Astrocyte (in vitro differentiated cells and primary cell): Measurements from ENCODE around the gene GAPVD1. TPM values are rescaled to one million over a fixed set of nuclear protein-coding genes. Genes with fewer than 3 reads are reported as not detected.

Source experiments
- DNase-seq: peaks from one replicate; pipeline ENCODE4 v3.0.0-alpha.2; 2010; ENCODE audit warnings: low read depth
- FAIRE-seq: peaks from 2 replicates; lab custom pipeline; 2011; peaks lifted over from hg19 to GRCh38; lab: Jason Lieb, UNC
- H2AFZ ChIP-seq: 2 replicates; pipeline ENCODE4 v1.6.0; 2012; ENCODE audit warnings: low read depth, low read length, inconsistent platforms
- H3K27ac ChIP-seq: 2 replicates; pipeline ENCODE4 v1.5.1; 2011; ENCODE audit warnings: low read depth, low read length, inconsistent platforms
- H3K27me3 ChIP-seq: 2 replicates; pipeline ENCODE4 v1.6.0; 2011; ENCODE audit warnings: low read length, inconsistent platforms; ENCODE audit not compliant: insufficient read depth
- H3K36me3 ChIP-seq: 2 replicates; pipeline ENCODE4 v1.5.1; 2011; ENCODE audit warnings: low read length, inconsistent platforms; ENCODE audit not compliant: insufficient read depth
- H3K4me1 ChIP-seq: 2 replicates; pipeline ENCODE4 v1.5.1; 2011; ENCODE audit warnings: low read length, inconsistent platforms; ENCODE audit not compliant: insufficient read depth
- H3K4me2 ChIP-seq: 2 replicates; pipeline ENCODE4 v1.6.0; 2012; ENCODE audit warnings: low read length, inconsistent platforms
- H3K4me3 ChIP-seq: 2 replicates; pipeline ENCODE4 v1.5.1; 2011; ENCODE audit warnings: low read depth, mild to moderate bottlenecking, low read length, inconsistent platforms; ENCODE audit not compliant: insufficient read depth
- H3K79me2 ChIP-seq: 2 replicates; pipeline ENCODE4 v1.6.0; 2012; ENCODE audit warnings: mild to moderate bottlenecking, low read length, inconsistent platforms; ENCODE audit not compliant: insufficient read depth
- H3K9ac ChIP-seq: 2 replicates; pipeline ENCODE4 v1.6.0; 2012; ENCODE audit warnings: mild to moderate bottlenecking, low read length, inconsistent platforms
- H3K9me3 ChIP-seq: 2 replicates; pipeline ENCODE4 v1.5.1; 2012; ENCODE audit warnings: low read depth, mild to moderate bottlenecking, low read length, inconsistent platforms; ENCODE audit not compliant: insufficient read depth
- H4K20me1 ChIP-seq: 2 replicates; pipeline ENCODE4 v1.6.0; 2012; ENCODE audit warnings: low read length, inconsistent platforms; ENCODE audit not compliant: insufficient read depth
- H3K27ac Mint-ChIP-seq: one replicate; pipeline ENCODE4 v1.8.0; 2021; ENCODE audit warnings: mild to moderate bottlenecking, mixed read lengths; ENCODE audit not compliant: unreplicated experiment
- H3K27me3 Mint-ChIP-seq: one replicate; pipeline ENCODE4 v1.8.0; 2021; ENCODE audit warnings: low read depth, mixed read lengths; ENCODE audit not compliant: unreplicated experiment
- H3K36me3 Mint-ChIP-seq: one replicate; pipeline ENCODE4 v1.8.0; 2021; ENCODE audit warnings: low read depth, mixed read lengths; ENCODE audit not compliant: unreplicated experiment
- H3K4me1 Mint-ChIP-seq: one replicate; pipeline ENCODE4 v1.8.0; 2021; ENCODE audit warnings: low read depth, mixed read lengths; ENCODE audit not compliant: unreplicated experiment
- H3K4me3 Mint-ChIP-seq: one replicate; pipeline ENCODE4 v1.8.0; 2021; ENCODE audit warnings: mild to moderate bottlenecking, moderate library complexity, mixed read lengths; ENCODE audit not compliant: unreplicated experiment
- H3K9me3 Mint-ChIP-seq: one replicate; pipeline ENCODE4 v1.8.0; 2021; ENCODE audit warnings: mild to moderate bottlenecking, mixed read lengths; ENCODE audit not compliant: unreplicated experiment
- CTCF ChIP-seq: IDR thresholded peaks from 2 replicates; pipeline ENCODE4 v1.5.1; 2011; ENCODE audit warnings: low read depth, mild to moderate bottlenecking, inconsistent platforms, low read length, moderate library complexity; ENCODE audit not compliant: insufficient read depth
- EZH2 ChIP-seq: IDR thresholded peaks from 2 replicates; pipeline ENCODE4 v1.6.1; 2012; ENCODE audit warnings: mild to moderate bottlenecking, low read length, inconsistent platforms; ENCODE audit not compliant: insufficient read depth
- total RNA-seq: library from RNA; stranded (reverse); gene quantifications from 2 replicates; pipeline ENCODE4 v1.2.1, GENCODE V29; 2021

Gene GAPVD1
- total RNA-seq, 1 donor from 2014 or later = 54.4 TPM

GRCh38 chr9:125406810-125407087, 145.1 kb downstream of the GAPVD1 start:
- Histone ChIP-seq H3K4me3 (no peak overlapping the region), H3K27me3 (no peaks in the 10 kb centered on the region), H3K27ac (no peak overlapping the region), H2AFZ (no peak overlapping the region), H3K9ac (no peak overlapping the region), H3K36me3 (no peaks in the 10 kb centered on the region), H3K79me2 (no peaks in the 10 kb centered on the region), H3K4me2 (no peak overlapping the region), H3K4me1 (peaks cover 4% of the 10 kb centered on the region), H3K9me3 (peaks cover 4% of the 10 kb centered on the region), H4K20me1 (no peaks in the 10 kb centered on the region)
- Mint-ChIP-seq H3K4me1 (peaks cover 9% of the 10 kb centered on the region), H3K9me3 (peaks cover 2% of the 10 kb centered on the region), H3K36me3 (no peaks in the 10 kb centered on the region), H3K27me3 (peaks cover 3% of the 10 kb centered on the region), H3K27ac (peak overlapping the region; percentile 88), H3K4me3 (peak overlapping the region; percentile 25)
- no peak for DNase-seq
- no peak for FAIRE-seq
- no peak for TF ChIP-seq CTCF
- no peak for TF ChIP-seq EZH2

- Histone ChIP-seq H3K9me3 (peaks cover 4% of the 10 kb centered on the region), H3K27me3 (no peaks in the 10 kb centered on the region), H3K36me3 (no peaks in the 10 kb centered on the region), H3K27ac (no peak overlapping the region), H3K4me1 (peaks cover 4% of the 10 kb centered on the region), H3K79me2 (no peaks in the 10 kb centered on the region), H3K9ac (peak overlapping the region; percentile 86), H3K4me2 (peak overlapping the region; percentile 81), H4K20me1 (no peaks in the 10 kb centered on the region), H2AFZ (peak overlapping the region; percentile 97), H3K4me3 (peak overlapping the region; percentile 61)
- FAIRE-seq = no peak
- Mint-ChIP-seq H3K4me3 (peak overlapping the region; percentile 71), H3K27me3 (peaks cover 5% of the 10 kb centered on the region), H3K9me3 (peaks cover 2% of the 10 kb centered on the region), H3K27ac (peak overlapping the region; percentile 88), H3K4me1 (peaks cover 9% of the 10 kb centered on the region), H3K36me3 (no peaks in the 10 kb centered on the region)
- DNase-seq = no peak
- TF ChIP-seq CTCF = no peak
- TF ChIP-seq EZH2 = no peak
Measured at GRCh38 chr9:125407432-125407973, 145.9 kb downstream of the GAPVD1 start.
